ENCODE data around the gene USE1.
A peak's percentile ranks its signal among the peaks of the same experiment; 100 is the strongest.
"Not testable (repeated sequence)": the region's sequence is repeated elsewhere in the genome, so short reads cannot be mapped to it uniquely, and the experiment has no call there.

USE1 gene, protein sequence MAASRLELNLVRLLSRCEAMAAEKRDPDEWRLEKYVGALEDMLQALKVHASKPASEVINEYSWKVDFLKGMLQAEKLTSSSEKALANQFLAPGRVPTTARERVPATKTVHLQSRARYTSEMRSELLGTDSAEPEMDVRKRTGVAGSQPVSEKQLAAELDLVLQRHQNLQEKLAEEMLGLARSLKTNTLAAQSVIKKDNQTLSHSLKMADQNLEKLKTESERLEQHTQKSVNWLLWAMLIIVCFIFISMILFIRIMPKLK

DNA sequence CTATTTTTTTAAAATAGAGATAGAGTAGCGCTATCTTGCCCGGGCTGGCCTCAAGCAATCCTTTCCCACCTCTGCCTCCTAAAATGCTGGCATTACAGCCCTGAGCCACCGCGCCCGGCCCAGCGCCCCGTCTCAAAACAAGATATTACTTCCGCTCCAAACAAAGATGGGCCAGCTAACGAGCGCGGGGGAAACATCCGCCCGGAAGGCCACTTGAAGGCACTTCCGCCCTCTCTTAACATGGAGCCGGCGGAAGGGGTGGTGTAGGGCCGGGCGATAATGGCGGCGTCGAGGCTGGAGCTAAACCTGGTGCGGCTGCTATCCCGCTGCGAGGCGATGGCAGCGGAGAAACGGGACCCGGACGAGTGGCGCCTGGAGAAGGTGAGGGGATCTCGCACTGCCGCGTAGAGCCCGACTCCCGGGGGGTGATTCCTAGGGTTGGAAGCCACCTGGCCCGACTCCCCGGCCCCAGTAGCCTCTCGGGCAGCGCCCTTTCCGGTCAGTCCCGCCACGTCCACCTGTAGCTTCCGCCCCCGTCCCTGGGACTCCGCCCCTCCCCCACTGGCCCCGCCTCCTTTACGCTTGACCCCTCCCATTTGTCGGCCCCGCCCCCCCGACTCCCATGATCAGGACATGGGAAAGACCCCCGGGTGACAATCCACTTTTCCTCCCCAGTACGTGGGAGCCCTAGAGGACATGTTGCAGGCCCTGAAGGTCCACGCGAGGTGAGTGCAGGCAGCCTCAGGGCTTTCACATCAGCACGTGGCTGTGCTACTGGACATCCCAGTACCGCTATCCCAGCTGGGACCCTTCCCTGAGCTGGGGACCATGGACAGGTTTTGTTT, at the start of gene USE1:
TSS of gene USE1 (plus strand) at position 231 of the 845 bp plus-strand sequence. CDS start at position 280, 49 bp downstream.
- DNase-seq (ENCODE audit: low read depth in 3 of 3) = peak; percentile 72 to 83 (median 83)

DNA sequence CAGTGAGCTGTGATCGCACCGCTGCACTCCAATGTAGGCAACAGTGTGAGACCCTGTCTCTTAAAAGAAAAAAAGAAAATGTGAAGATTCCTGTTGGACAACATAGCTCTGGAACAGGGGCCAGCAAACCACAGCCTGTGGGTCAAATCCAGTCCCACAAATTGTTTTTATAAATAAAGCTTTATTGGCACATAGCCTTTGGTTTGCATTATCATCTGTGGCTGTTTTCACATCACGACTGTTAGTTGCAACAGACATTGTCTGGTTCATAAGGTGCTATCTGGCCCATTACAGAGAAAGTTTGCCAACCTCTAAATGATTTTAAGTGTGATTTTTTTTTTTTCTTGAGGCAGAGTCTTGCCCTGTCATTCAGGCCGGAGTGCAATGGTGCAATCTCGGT, 49.4 kb upstream of the USE1 start:
- no peak for DNase-seq (ENCODE audit: low read depth in 3 of 3)

DNA sequence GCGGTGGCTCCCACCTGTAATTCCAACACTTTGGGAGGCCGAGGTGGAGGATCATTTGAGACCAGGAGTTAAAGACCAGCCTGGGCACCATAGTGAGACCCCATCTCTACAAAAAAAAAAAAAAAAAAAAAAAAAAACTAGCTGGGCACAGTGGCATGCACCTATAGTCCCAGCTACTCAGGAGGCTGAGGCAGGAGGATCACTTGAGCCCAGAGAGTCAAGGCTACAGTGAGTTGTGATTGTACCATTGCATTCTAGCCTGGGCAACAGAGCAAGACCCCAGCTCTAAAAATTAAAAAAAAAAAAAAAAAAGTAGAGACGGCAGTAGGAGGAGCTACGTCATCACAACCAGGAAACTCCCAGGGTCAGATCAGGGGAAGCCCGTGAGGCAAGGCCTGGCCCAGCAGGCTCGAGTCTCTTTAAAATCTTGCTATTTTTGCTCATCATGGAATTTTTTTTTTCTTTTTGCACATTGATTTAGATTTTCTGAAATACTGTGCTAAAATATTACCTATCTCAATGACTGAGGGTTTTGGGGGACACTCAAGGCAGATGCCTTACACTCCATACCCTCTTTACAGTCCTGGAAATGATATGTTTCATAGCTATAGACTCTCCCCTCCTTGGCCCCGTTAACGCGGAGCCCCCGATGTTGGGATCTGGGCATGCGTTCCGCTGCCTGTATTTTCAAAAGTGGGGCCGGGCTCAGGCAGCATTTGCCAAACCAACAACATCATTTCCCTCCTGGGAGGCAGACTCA, 44.4 kb upstream of the USE1 start:
- DNase-seq (ENCODE audit: low read depth in 3 of 3) = no peak

DNA sequence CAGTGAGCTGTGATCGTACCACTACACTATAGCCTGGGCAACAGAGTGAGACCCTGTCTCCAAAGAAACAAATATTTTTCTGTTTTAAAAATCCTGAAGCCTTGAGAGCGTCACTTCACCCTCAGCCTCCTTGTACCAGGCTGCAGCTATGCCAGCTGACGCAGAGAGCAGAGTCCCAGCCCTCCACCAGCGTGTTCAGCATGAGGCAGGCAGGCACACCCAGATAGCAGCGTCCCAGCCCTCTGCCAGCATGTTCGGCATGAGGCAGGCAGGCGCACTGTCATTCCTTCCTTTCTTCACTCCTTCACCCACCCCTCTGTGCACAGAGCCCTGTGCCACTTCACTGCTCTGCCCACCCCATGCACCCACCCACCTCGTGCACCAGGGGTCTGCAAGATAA, 43.3 kb upstream of the USE1 start:
- no peak for DNase-seq (ENCODE audit: low read depth in 3 of 3)

- DNase-seq (ENCODE audit: low read depth in 3 of 3) = no peak
Observed at GRCh38 chr19:17172624-17173345, 42.4 kb upstream of the USE1 start.

DNA sequence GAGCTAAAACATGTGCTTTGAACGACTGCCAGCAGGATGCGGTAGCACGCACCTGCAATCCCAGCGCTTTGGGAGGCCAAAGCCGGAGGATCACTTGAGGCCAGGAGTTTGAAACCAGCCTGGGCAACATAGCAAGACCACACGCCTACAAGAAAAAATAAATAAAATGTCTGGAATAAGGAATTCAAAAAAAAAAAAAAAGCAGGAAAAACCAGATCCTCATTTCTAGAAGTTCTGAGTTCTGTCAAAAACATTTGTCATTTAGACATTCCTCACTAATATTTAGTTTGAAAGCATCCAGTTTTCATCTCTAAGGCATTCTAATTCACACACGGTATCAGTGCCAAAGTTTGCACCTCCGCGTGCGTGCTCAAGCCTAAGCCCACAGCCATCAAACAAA, 36.9 kb upstream of the USE1 start:
- no peak for DNase-seq (ENCODE audit: low read depth in 3 of 3)

DNA sequence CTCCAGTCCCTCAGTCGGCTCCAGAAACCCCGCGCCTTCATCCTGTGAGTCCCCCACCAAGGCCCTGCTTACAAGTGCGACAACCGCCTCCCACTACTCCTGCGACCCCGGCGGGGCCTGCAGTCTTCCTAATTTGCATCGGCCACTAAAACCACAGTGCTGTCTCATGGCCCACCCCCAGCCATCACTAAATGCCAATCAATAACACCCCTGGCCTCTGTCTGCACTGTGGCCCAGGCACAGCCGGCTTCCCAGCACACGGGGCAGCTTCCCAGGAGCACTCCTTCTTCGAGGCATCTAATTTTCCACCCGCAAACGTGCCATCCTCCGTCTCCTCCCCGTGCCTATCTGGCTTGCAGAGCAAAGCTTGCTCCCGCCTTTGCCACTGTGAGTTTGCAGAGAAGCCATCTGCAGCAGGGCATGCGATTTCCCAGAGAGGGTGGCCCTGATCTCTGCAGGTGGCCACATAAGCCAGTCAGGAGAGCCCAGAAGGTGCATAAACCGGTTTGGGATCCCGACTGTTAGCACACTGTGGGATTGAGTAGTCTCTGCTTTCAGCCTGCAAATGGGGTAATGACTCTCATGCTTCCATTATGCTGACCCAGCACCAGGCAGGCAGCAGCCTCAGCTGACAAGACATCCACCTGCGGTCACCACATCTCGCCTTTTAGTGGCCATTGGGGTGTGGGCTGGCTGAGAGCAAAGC, 34.0 kb upstream of the USE1 start:
- DNase-seq (ENCODE audit: low read depth in 3 of 3) = no peak

GRCh38 chr19:17183271-17183761, 31.8 kb upstream of the USE1 start:
- peak in 1 of 3 experiments; percentile 11 for DNase-seq (ENCODE audit: low read depth in 3 of 3)

GRCh38 chr19:17183858-17184321, 31.3 kb upstream of the USE1 start:
- no peak for DNase-seq (ENCODE audit: low read depth in 3 of 3)

DNA sequence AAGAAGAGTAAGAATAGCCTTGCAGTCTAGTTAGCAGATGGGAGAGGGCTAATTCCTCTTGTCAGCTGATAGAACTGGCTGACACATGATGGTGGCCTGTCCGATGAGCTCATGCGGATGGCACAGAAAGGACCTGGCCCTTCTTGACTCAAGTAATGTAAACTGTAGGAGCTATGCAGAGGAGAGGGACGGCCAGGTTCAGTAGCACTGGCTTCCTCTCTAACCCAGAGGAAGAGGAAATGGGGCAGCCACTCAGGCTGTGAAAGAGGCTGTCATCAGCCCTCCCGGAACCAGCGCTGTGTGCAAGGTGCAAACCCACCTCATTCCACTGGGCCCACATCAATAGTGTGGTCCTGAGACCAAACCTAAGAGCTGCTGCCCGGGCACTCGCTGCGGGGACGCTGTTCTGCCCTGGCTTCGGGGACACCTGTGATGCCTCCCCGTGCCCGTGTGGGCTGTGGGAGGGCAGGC, 30.8 kb upstream of the USE1 start:
- peak in 1 of 3 experiments; percentile 26 for DNase-seq (ENCODE audit: low read depth in 3 of 3)

GRCh38 chr19:17185590-17185989, 29.6 kb upstream of the USE1 start:
- DNase-seq (ENCODE audit: low read depth in 3 of 3) = no peak

DNA sequence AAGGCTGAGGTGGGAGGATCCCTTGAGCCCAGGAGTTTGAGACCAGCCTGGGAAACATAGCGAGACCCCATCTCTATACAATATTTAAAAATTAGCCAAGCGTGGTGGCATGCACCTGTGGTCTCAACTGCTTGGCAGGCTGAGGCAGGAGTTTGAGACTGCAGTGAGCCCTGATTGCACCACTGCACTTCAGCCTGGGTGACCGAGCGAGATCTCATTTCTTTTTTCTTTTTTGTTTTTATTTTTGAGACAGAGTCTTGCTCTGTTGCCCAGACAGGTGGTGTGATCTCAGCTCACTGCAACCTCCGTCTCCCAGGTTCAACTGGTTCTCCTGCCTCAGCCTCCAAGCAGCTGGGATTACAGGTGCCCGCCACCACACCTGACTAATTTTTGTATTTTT, 23.4 kb upstream of the USE1 start:
- not testable (repeated sequence) for DNase-seq (ENCODE audit: low read depth in 3 of 3)

GRCh38 chr19:17192751-17193150, 22.4 kb upstream of the USE1 start:
- DNase-seq (ENCODE audit: low read depth in 3 of 3) = no peak

- no peak for DNase-seq (ENCODE audit: low read depth in 3 of 3)
Observed at GRCh38 chr19:17194608-17195007, 20.5 kb upstream of the USE1 start.

- no peak for DNase-seq (ENCODE audit: low read depth in 3 of 3)
Observed at GRCh38 chr19:17195106-17195505, 20.1 kb upstream of the USE1 start.

GRCh38 chr19:17196610-17197009, 18.5 kb upstream of the USE1 start:
- no peak for DNase-seq (ENCODE audit: low read depth in 3 of 3)

DNA sequence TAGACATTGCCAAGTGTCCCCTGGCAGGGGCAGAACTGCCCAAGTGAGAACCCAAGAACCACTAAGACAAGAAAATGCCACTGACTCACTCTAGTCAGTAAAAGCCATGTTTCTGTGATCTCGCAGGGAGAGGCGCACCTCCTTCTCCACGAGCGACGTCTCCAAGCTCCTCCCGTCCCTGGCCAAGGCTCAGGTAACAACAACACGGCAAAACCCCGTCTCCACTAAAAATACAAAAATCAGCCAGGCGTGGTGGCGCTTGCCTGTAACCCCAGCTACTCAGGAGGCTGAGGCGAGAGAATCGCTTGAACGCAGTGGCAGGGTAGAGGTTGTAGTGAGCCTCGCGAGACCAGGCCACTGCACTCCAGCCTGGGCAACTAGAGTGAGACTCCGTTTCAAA, 17.5 kb upstream of the USE1 start:
- DNase-seq (ENCODE audit: low read depth in 3 of 3) = no peak

DNA sequence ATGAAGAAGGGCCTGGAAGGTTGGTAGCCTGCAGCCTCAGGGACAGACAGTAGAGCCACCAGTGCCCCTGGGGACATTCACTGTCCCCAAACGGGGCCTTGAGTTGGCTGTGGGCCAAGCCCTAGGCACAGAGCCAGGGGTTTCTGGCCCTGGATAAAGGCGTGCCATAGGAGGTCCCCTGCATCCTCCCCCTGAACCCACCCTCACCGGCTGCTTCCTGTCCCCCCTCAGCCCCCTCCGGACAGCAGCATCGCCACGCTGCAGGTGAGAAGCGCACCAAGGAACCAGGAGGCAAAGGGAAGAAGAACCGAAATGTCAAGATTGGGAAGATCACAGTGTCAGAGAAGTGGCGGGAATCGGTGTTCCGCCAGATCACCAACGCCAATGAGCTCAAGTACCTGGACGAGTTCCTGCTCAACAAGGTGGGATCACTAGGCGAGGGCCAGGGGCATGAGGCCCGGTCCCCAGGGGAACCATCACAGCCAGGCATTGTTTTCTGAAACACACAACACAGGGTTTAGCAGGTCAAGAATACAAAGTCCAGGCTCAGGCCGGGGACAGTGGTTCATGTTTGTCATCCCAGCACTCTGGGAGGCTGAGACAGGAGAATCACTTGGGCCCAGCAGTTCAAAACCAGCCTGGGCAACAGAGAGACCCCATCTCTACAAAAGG, 14.6 kb upstream of the USE1 start:
- DNase-seq (ENCODE audit: low read depth in 3 of 3) = no peak

GRCh38 chr19:17202249-17202648, 12.9 kb upstream of the USE1 start:
- peak in 1 of 3 experiments; percentile 31 for DNase-seq (ENCODE audit: low read depth in 3 of 3)

- DNase-seq (ENCODE audit: low read depth in 3 of 3) = no peak
Observed at GRCh38 chr19:17202713-17203112, 12.4 kb upstream of the USE1 start.

All from stimulated activated CD4-positive, alpha-beta T cell treated with anti-CD3 and anti-CD28 coated beads, TNF-alpha, amount 100 ng/mL, for 24 hours (primary cell).